Peyer's patch (tissue), 4 donors: ENCODE results near the gene DPYD.

ENCODE experiments used
- POLR2A ChIP-seq, 2 donors: fragments of 450-650 bp; IDR thresholded peaks; one replicate each; pipeline ENCODE4 v1.5.1; 2017; ENCODE audit warnings: antibody characterized with exemption in 2 of 2, mild to moderate bottlenecking in 2 of 2, moderate library complexity in 2 of 2
- TF ChIP-seq, protein P1 (sequence below), 6 experiments: fragments of 450-650 bp in 4 of 6; fragments of 200-600 bp in 2 of 6; sonication (generic) in 1 of 6; IDR thresholded peaks; one replicate each; pipeline ENCODE4 v1.5.1; 2017 to 2019; ENCODE audit warnings: antibody characterized with exemption in 6 of 6, mild to moderate bottlenecking in 3 of 6, moderate library complexity in 1 of 6

- TF ChIP-seq, protein P1, sequence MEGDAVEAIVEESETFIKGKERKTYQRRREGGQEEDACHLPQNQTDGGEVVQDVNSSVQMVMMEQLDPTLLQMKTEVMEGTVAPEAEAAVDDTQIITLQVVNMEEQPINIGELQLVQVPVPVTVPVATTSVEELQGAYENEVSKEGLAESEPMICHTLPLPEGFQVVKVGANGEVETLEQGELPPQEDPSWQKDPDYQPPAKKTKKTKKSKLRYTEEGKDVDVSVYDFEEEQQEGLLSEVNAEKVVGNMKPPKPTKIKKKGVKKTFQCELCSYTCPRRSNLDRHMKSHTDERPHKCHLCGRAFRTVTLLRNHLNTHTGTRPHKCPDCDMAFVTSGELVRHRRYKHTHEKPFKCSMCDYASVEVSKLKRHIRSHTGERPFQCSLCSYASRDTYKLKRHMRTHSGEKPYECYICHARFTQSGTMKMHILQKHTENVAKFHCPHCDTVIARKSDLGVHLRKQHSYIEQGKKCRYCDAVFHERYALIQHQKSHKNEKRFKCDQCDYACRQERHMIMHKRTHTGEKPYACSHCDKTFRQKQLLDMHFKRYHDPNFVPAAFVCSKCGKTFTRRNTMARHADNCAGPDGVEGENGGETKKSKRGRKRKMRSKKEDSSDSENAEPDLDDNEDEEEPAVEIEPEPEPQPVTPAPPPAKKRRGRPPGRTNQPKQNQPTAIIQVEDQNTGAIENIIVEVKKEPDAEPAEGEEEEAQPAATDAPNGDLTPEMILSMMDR (IDR thresholded peaks at IDR 0.05): no peak
- no peak for TF ChIP-seq POLR2A (IDR thresholded peaks at IDR 0.05)
Observed at GRCh38 chr1:97787231-97787630, 133.6 kb downstream of the DPYD start.
